ENCODE data around the gene RNF212B. TPM values are rescaled to one million over a fixed set of nuclear protein-coding genes. Genes with fewer than 3 reads are reported as not detected.

The RNF212B gene
- total and polyA plus RNA-seq, 2 of the 13 experiments (the other 11 are each of a cell fraction or from before 2014, with no cell fraction given) = 0.05 TPM; not detected in 1

GRCh38 chr14:23286020-23286901 lies 48.5 kb downstream of the RNF212B start, which contains the start of gene HOMEZ (continued):
- TF ChIP-seq SNAPC4 (CRISPR knock-in tag; IDR thresholded peaks at IDR 0.05) = peak; percentile 98
- TF ChIP-seq ZBTB33 (CRISPR knock-in tag; IDR thresholded peaks at IDR 0.05) = peak; percentile 50; the same call in 1 of the 2 replicates
- no peak for TF ChIP-seq SRSF4 (IDR thresholded peaks at IDR 0.05; ENCODE audit: low read depth, low read length, poor library complexity, severe bottlenecking)
- peak; percentile 67 for TF ChIP-seq IKZF4 (CRISPR knock-in tag; IDR thresholded peaks at IDR 0.05; ENCODE audit: borderline replicate concordance, low read depth, not compliant biosample characterization)
- peak; percentile 19; the same call in 1 of the 2 replicates for TF ChIP-seq ZBTB44 (CRISPR knock-in tag; IDR thresholded peaks at IDR 0.05)
- no peak for TF ChIP-seq ZNF780A (CRISPR knock-in tag; IDR thresholded peaks at IDR 0.05)
- peak; percentile 77 for TF ChIP-seq SNAI1 (CRISPR knock-in tag; IDR thresholded peaks at IDR 0.05; ENCODE audit: borderline replicate concordance)
- TF ChIP-seq ZBTB39 (CRISPR knock-in tag; IDR thresholded peaks at IDR 0.05) = no peak; the same call in 1 of the 2 replicates
- peak; percentile 65 for TF ChIP-seq UBTF (CRISPR knock-in tag; IDR thresholded peaks at IDR 0.05)
- TF ChIP-seq RFX3 (CRISPR knock-in tag; IDR thresholded peaks at IDR 0.05) = peak; percentile 29
- no peak for TF ChIP-seq ZNF597 (CRISPR knock-in tag; IDR thresholded peaks at IDR 0.05)

Data from HepG2 (cell line).